D721Med (cell line): ENCODE results near the gene RAB4B.
"Not testable (repeated sequence)": the region's sequence is repeated elsewhere in the genome, so short reads cannot be mapped to it uniquely, and the experiment has no call there.

Experiments
- DNase-seq: peaks from one replicate; pipeline ENCODE4 v3.0.0; 2011; ENCODE audit warnings: low spot score; ENCODE audit not compliant: insufficient read length
- FAIRE-seq: peaks from 2 replicates; lab custom pipeline; 2011; peaks lifted over from hg19 to GRCh38; lab: Jason Lieb, UNC
- TF ChIP-seq, protein P1 (sequence below): IDR thresholded peaks from 2 replicates; pipeline ENCODE4 v1.5.1; 2012; ENCODE audit warnings: mild to moderate bottlenecking, control low read depth; ENCODE audit not compliant: insufficient read depth; ENCODE audit errors: missing control alignments

RAB4B gene

DNA sequence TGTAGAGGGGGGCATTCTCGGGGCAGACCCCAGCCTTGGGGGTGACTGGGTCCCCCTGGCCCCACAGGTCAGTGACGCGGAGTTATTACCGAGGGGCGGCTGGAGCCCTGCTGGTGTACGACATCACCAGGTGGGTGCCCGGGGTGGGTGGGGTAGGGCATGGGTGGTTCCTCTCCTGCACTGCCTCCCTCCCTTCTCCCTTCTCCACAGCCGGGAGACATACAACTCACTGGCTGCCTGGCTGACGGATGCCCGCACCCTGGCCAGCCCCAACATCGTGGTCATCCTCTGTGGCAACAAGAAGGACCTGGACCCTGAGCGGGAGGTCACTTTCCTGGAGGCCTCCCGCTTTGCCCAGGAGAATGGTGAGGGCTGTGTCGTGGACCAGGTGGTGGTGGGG, 5.7 kb downstream of the RAB4B start:
- no peak for FAIRE-seq
- TF ChIP-seq, protein P1, sequence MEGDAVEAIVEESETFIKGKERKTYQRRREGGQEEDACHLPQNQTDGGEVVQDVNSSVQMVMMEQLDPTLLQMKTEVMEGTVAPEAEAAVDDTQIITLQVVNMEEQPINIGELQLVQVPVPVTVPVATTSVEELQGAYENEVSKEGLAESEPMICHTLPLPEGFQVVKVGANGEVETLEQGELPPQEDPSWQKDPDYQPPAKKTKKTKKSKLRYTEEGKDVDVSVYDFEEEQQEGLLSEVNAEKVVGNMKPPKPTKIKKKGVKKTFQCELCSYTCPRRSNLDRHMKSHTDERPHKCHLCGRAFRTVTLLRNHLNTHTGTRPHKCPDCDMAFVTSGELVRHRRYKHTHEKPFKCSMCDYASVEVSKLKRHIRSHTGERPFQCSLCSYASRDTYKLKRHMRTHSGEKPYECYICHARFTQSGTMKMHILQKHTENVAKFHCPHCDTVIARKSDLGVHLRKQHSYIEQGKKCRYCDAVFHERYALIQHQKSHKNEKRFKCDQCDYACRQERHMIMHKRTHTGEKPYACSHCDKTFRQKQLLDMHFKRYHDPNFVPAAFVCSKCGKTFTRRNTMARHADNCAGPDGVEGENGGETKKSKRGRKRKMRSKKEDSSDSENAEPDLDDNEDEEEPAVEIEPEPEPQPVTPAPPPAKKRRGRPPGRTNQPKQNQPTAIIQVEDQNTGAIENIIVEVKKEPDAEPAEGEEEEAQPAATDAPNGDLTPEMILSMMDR, result no peak
- no peak for DNase-seq

DNA sequence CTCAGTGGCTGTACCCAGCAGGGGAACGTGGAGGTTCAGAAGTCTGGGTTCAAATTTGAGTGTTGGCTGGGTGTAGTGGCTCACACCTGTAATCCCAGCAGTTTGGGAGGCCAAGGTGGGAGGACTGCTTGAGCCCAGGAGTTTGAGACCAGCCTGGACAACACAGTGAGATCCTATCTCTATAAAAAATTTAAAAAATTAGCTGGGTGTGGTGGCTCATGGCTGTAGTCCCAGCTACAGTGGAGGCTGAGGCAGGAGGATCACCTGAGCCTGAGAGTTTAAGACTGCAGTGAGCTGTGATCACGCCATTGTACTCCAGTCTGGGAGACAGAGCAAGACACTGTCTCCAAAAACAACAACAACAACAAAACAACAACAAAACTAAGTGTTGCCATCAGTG, 6.1 kb downstream of the RAB4B start:
- not testable (repeated sequence) for FAIRE-seq, DNase-seq

DNA sequence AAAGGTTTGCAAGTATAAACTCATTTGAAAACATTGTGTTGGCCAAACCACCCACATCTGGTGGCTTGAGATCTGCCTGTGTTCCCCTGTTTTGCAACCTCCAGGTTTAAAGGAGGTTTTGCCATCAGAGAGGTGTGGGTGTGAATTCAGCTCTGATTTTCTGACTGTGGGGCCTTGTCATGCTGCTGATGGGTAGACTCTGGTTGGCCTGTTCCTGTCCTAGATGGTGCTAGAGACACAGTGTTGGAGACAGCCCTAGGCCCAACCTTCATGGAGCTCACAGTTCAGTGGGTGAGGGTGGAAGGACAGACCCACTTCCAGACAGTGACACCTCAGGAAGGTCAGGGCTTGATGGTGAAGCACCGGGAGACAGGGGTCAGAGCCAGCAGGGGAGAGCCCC, 7.5 kb downstream of the RAB4B start:
- DNase-seq, result no peak
- no peak for FAIRE-seq
- TF ChIP-seq, protein P1, result no peak

GRCh38 chr19:40786060-40787037, 8.3 kb downstream of the RAB4B start:
- FAIRE-seq (no peak), DNase-seq (no peak)
- TF ChIP-seq, protein P1, result no peak

DNA sequence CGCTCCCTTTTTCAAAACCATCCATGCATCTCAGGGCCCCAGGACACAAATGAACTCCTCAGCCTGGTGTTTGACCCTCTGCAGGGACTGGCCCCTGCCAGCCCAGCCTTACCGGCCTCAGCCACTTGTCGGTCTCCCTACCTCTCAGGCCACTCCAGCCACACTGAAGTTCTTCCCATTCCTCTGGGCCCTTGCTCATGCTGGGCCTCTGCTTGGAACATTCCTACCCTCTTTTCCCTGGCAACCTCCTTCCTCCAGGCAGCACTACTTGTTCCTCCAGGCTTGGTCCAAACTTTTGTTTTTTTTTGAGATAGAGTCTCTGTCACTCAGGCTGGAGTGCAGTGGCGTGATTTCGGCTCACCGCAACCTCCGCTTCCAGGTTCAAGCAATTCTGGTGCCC, 13.3 kb downstream of the RAB4B start:
- no peak for FAIRE-seq
- DNase-seq, result no peak
- TF ChIP-seq, protein P1, result no peak

DNA sequence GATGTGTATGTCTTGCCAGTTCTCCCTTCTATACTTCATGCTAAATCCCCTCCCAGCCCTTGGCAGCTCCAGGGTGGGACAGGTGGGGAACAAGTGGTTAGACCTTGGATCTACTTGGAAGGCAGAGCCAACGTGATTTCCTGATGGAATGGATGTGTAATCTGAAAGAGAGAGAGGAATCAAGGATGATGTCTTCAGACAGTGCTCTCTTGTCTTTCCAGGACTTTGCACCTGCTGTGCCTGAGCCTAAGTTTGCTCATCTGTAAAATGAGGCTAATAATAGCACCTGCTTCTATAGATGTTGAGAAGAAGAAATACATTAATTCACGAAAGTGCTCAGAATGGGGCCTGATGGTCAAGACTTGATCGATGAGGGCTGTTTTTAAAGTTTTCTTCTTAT, 13.9 kb downstream of the RAB4B start:
- FAIRE-seq, result no peak
- DNase-seq, result no peak

DNA sequence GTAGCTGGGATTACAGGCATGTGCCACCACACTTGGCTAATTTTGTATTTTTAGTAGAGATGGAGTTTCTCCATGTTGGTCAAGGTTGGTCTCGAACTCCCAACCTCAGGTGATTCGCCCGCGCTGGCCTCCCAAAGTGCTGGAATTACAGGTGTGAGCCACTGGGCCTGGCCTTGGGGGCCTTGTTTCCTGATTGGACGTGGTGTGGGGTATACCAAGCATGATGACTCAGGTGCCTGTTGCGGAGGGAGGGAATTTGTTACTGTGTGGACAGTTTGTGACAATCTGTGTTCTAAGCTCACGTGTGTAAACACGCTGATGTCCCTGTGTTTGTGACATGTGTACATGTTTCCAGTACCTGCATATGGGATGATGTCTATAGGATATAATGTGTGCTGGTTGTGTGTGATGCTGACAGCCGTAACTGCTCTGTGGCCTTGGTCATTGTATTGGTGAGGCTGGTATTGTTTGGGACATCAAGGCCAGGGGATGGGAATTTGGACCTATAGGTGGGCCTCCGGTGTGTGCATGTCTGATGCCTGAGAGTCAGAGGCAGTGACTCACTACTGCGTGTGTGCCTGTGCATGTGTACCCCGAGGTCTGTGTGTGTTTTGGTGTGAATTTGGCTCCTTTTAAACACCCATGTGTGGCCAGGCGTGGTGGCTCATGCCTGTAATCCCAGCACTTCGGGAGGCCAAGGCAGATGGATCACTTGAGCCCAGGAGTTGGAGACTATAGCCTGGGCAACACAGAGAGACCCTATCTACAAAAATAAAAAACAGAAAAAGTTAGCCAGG, 19.3 kb downstream of the RAB4B start:
- DNase-seq (no peak), FAIRE-seq (no peak)
- TF ChIP-seq, protein P1, result no peak

More for the DNA sequence above, 13.9 kb downstream of the RAB4B start:
- TF ChIP-seq, protein P1, result no peak
